Esophagus muscularis mucosa (tissue), 4 donors: ENCODE data around the gene IL15RA.

Source experiments
- CTCF ChIP-seq, 3 experiments: fragments of 200-600 bp in 2 of 3; fragments of 450-650 bp in 1 of 3; sonication (generic) in 2 of 3; IDR thresholded peaks; one replicate each; pipeline ENCODE4 v1.5.1; 2017 to 2019; ENCODE audit warnings: antibody characterized with exemption in 3 of 3, mild to moderate bottlenecking in 2 of 3, moderate library complexity in 1 of 3
- EP300 ChIP-seq: sonication (generic); formaldehyde crosslinking; IDR thresholded peaks from one replicate; pipeline ENCODE4 v1.6.1; 2017; ENCODE audit warnings: antibody characterized with exemption
- POLR2A ChIP-seq: fragments of 450-650 bp; IDR thresholded peaks from one replicate; pipeline ENCODE4 v1.6.1; 2017; ENCODE audit warnings: antibody characterized with exemption, moderate library complexity, mild to moderate bottlenecking, low read depth
- POLR2AphosphoS5 ChIP-seq, 2 donors: sonication (generic); formaldehyde crosslinking; IDR thresholded peaks; one replicate each; pipeline ENCODE4 v1.6.1; 2017; ENCODE audit warnings: antibody characterized with exemption in 2 of 2

GRCh38 chr10:5970066-5970465 is 7.3 kb downstream of the IL15RA start:
- no peak for TF ChIP-seq EP300
- no peak for TF ChIP-seq CTCF (IDR thresholded peaks at IDR 0.05)
- no peak for TF ChIP-seq POLR2AphosphoS5 (IDR thresholded peaks at IDR 0.05)
- TF ChIP-seq POLR2A = no peak
